D721Med (cell line): Measurements from ENCODE around the gene PWWP2B.

Experiments used
- DNase-seq: peaks from one replicate; pipeline ENCODE4 v3.0.0; 2011; ENCODE audit warnings: low spot score; ENCODE audit not compliant: insufficient read length
- FAIRE-seq: peaks from 2 replicates; lab custom pipeline; 2011; peaks lifted over from hg19 to GRCh38; lab: Jason Lieb, UNC
- CTCF ChIP-seq: IDR thresholded peaks from 2 replicates; pipeline ENCODE4 v1.5.1; 2012; ENCODE audit warnings: mild to moderate bottlenecking, control low read depth; ENCODE audit not compliant: insufficient read depth; ENCODE audit errors: missing control alignments

The PWWP2B gene

GRCh38 chr10:132465193-132465888, 68.3 kb downstream of the PWWP2B start:
- no peak for DNase-seq
- no peak for FAIRE-seq
- TF ChIP-seq CTCF: no peak

- DNase-seq (no peak), FAIRE-seq (no peak)
- TF ChIP-seq CTCF: no peak
Measured at GRCh38 chr10:132465889-132466519, 69.0 kb downstream of the PWWP2B start.

- FAIRE-seq: no peak
- DNase-seq: no peak
- no peak for TF ChIP-seq CTCF
Measured at GRCh38 chr10:132466520-132467463, 69.8 kb downstream of the PWWP2B start.
